Activated T-helper 1 cell treated with anti-CD3 and anti-CD28 coated beads, Interleukin-12 subunit alpha, Interleukin-12 subunit beta, Interleukin-2, Interleukin-4 antibody, amounts not matched to agents 30 ng/mL and 10 ng/mL and 1 ng/mL, durations not matched to agents 14 hours and 24 hours and 36 hours (primary cell): ENCODE data around the gene CUTA. TPM values are rescaled to one million over a fixed set of nuclear protein-coding genes. Genes with fewer than 3 reads are reported as not detected.
A peak's percentile ranks its signal among the peaks of the same experiment; 100 is the strongest.

Source experiments
- DNase-seq: peaks from one replicate; pipeline ENCODE4 v3.0.0; 2021; ENCODE audit warnings: low spot score
- H3K27ac Mint-ChIP-seq: one replicate; pipeline ENCODE4 v1.8.0; 2021; ENCODE audit warnings: mild to moderate bottlenecking, mixed read lengths
- H3K27me3 Mint-ChIP-seq: one replicate; pipeline ENCODE4 v1.8.0; 2022; ENCODE audit warnings: mild to moderate bottlenecking, moderate library complexity, mixed read lengths; ENCODE audit not compliant: insufficient read depth
- H3K36me3 Mint-ChIP-seq: one replicate; pipeline ENCODE4 v1.8.0; 2021; ENCODE audit warnings: low read depth, mixed read lengths
- H3K4me1 Mint-ChIP-seq: one replicate; pipeline ENCODE4 v1.8.0; 2021; ENCODE audit warnings: low read depth, mixed read lengths
- H3K4me3 Mint-ChIP-seq: one replicate; pipeline ENCODE4 v1.8.0; 2021; ENCODE audit warnings: mild to moderate bottlenecking, moderate library complexity, mixed read lengths
- H3K9me3 Mint-ChIP-seq: one replicate; pipeline ENCODE4 v1.8.0; 2021; ENCODE audit warnings: mixed read lengths
- intact Hi-C: fragments of 100-400 bp; cut with micrococcal nuclease; formaldehyde crosslinking; loops from one replicate; pipeline ENCODE4 v1.15.1; 2024
- total RNA-seq: library from RNA; stranded (reverse); gene quantifications from 2 replicates; pipeline ENCODE4 v1.2.3, GENCODE V29; 2022

Gene CUTA
- total RNA-seq, 1 donor from 2014 or later = 131 TPM

GRCh38 chr6:33450434-33450833 is 32.5 kb upstream of the CUTA start:
- intact Hi-C loops = loop anchor here (10.0 kb wide), 1 partner anchor 244 kb away; no protein-coding TSS in a partner anchor
- no peak for DNase-seq
- Mint-ChIP-seq H3K9me3 (no peaks in the 10 kb centered on the region), H3K4me1 (peaks cover 22% of the 10 kb centered on the region), H3K27ac (no peak overlapping the region), H3K4me3 (no peak overlapping the region), H3K27me3 (no peaks in the 10 kb centered on the region), H3K36me3 (peaks cover 37% of the 10 kb centered on the region)

DNA sequence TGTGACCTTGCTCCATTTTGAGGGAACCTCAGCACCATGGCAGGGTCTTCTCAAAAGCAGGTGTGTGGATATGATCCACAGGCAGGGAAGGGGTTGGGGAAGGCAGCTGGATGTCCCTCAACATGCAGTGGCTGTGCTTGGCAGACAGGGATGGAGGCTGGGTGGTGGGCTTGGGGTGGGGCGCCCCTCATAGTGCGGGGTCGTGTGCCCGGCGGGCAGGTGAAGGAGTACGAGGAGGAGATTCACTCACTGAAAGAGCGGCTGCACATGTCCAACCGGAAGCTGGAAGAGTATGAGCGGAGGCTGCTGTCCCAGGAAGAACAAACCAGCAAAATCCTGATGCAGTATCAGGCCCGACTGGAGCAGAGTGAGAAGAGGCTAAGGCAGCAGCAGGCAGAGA is 28.4 kb upstream of the CUTA start:
- no peak for DNase-seq
- Mint-ChIP-seq H3K9me3 (no peaks in the 10 kb centered on the region), H3K4me3 (no peak overlapping the region), H3K27ac (no peak overlapping the region), H3K4me1 (peaks cover 5% of the 10 kb centered on the region), H3K27me3 (no peaks in the 10 kb centered on the region), H3K36me3 (peaks cover 43% of the 10 kb centered on the region)
- intact Hi-C loops = no loop called here

DNA sequence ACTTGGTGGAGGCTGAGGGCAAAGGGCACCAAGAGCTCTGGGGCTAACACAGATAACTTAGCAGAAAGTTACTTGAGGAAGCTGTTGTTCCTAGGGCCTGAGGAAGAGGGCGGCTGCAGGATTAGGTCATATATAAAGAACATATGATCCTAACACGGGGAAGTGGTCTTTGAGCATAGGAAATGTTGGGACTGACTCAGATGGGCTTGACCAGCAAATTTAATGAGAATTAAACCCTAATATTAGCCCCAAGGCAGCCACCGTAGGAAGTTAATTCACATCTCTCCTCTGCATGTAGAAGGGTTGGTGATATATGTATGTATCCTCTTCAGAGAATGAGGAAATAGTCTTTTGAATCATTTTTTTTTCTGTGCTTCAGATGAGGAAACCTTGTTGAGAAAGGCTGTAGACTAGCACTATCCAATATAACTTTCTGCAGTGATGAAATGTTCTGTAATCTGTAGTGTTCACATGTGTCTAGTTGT is 27.3 kb upstream of the CUTA start:
- H3K9me3 Mint-ChIP-seq = no peaks in the 10 kb centered on the region
- no peaks in the 10 kb centered on the region for H3K4me1 Mint-ChIP-seq
- H3K27ac Mint-ChIP-seq = no peak overlapping the region
- intact Hi-C loops = no loop called here
- no peak for DNase-seq
- peaks cover 47% of the 10 kb centered on the region for H3K36me3 Mint-ChIP-seq
- H3K4me3 Mint-ChIP-seq = no peak overlapping the region
- no peaks in the 10 kb centered on the region for H3K27me3 Mint-ChIP-seq

- peaks cover 45% of the 10 kb centered on the region for H3K36me3 Mint-ChIP-seq
- intact Hi-C loops = no loop called here
- no peak overlapping the region for H3K27ac Mint-ChIP-seq
- no peaks in the 10 kb centered on the region for H3K4me1 Mint-ChIP-seq
- H3K27me3 Mint-ChIP-seq = no peaks in the 10 kb centered on the region
- no peaks in the 10 kb centered on the region for H3K9me3 Mint-ChIP-seq
- no peak for DNase-seq
- no peak overlapping the region for H3K4me3 Mint-ChIP-seq
These were observed 26.0 kb upstream of the CUTA start for GRCh38 chr6:33443619-33444504.

GRCh38 chr6:33443025-33443424 is 25.1 kb upstream of the CUTA start:
- intact Hi-C loops = no loop called here
- no peak overlapping the region for H3K27ac Mint-ChIP-seq

GRCh38 chr6:33442283-33442682 is 24.4 kb upstream of the CUTA start:
- Mint-ChIP-seq H3K9me3 (no peaks in the 10 kb centered on the region), H3K4me3 (no peak overlapping the region), H3K36me3 (peaks cover 44% of the 10 kb centered on the region), H3K4me1 (no peaks in the 10 kb centered on the region), H3K27me3 (no peaks in the 10 kb centered on the region), H3K27ac (no peak overlapping the region)
- no peak for DNase-seq
- intact Hi-C loops = no loop called here

More at GRCh38 chr6:33443025-33443424, 25.1 kb upstream of the CUTA start:
- no peak for DNase-seq
- peaks cover 44% of the 10 kb centered on the region for H3K36me3 Mint-ChIP-seq
- no peaks in the 10 kb centered on the region for H3K4me1 Mint-ChIP-seq
- H3K9me3 Mint-ChIP-seq = no peaks in the 10 kb centered on the region
- H3K27me3 Mint-ChIP-seq = no peaks in the 10 kb centered on the region
- no peak overlapping the region for H3K4me3 Mint-ChIP-seq

- H3K27me3 Mint-ChIP-seq = no peaks in the 10 kb centered on the region
- H3K4me1 Mint-ChIP-seq = no peaks in the 10 kb centered on the region
- no peak for DNase-seq
- no peak overlapping the region for H3K27ac Mint-ChIP-seq
- no peaks in the 10 kb centered on the region for H3K9me3 Mint-ChIP-seq
- no peak overlapping the region for H3K4me3 Mint-ChIP-seq
- peaks cover 42% of the 10 kb centered on the region for H3K36me3 Mint-ChIP-seq
- intact Hi-C loops = no loop called here
These were observed 23.6 kb upstream of the CUTA start for GRCh38 chr6:33441457-33441856.

DNA sequence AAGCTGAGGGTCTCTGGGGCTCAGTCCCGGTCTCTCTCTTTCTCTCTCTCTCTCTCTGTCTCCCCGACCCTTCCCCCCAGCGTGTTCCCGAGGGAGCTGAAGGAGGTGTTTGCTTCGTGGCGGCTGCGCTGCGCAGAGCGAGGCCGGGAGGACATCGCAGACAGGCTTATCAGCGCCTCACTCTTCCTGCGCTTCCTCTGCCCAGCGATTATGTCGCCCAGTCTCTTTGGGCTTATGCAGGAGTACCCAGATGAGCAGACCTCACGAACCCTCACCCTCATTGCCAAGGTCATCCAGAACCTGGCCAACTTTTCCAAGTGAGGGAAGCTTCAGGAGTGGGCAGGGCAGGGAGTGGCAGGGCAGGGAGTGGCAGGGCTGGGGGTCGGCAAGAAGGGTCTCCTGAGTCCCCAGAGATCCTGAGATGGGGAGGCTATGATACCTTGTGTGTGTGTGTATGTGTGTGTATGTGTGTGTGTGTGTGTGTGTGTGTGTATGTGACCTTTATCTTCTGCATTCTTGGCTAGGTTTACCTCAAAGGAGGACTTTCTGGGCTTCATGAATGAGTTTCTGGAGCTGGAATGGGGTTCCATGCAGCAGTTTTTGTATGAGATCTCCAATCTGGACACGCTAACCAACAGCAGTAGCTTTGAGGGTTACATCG is 22.9 kb upstream of the CUTA start:
- Mint-ChIP-seq H3K36me3 (peaks cover 42% of the 10 kb centered on the region), H3K27ac (no peak overlapping the region), H3K27me3 (no peaks in the 10 kb centered on the region), H3K4me3 (no peak overlapping the region), H3K9me3 (no peaks in the 10 kb centered on the region), H3K4me1 (no peaks in the 10 kb centered on the region)
- intact Hi-C loops = no loop called here
- no peak for DNase-seq

GRCh38 chr6:33439956-33440648 is 22.2 kb upstream of the CUTA start:
- no peak overlapping the region for H3K4me3 Mint-ChIP-seq
- no peak for DNase-seq
- no peaks in the 10 kb centered on the region for H3K4me1 Mint-ChIP-seq
- intact Hi-C loops = no loop called here
- no peak overlapping the region for H3K27ac Mint-ChIP-seq
- H3K36me3 Mint-ChIP-seq = peaks cover 46% of the 10 kb centered on the region
- H3K9me3 Mint-ChIP-seq = no peaks in the 10 kb centered on the region
- H3K27me3 Mint-ChIP-seq = no peaks in the 10 kb centered on the region

DNA sequence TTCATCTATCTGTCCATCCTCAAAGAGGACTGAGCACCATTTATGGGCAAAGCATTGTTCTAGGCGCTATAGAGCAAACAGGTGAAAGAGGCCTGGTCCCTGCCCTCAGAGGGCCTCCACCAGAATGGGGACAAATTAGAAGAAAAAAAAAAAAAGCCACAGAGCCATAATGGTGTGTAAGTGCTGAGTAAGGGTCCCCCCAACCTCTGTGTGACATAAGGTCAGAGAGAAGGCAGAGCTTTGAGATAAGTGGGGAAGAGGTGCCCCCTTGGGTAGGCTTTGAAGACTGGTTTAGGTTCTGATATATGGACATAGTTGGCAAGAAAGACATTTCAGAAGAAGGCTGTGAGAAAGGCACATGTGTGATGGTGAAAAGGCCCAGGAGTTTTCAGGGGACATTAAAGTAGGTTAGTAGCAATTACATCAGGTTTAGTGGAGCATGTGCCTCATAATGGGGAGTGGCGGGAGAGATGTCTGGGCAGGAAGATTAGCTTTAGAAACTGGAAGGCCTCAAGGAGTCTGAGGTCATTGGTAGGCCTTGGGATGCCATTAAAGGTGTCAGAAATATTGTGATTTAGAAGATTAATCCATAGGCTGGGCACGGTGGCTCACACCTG is 21.2 kb upstream of the CUTA start:
- intact Hi-C loops = no loop called here
- H3K4me3 Mint-ChIP-seq = no peak overlapping the region
- no peaks in the 10 kb centered on the region for H3K27me3 Mint-ChIP-seq
- H3K36me3 Mint-ChIP-seq = peaks cover 44% of the 10 kb centered on the region
- H3K9me3 Mint-ChIP-seq = no peaks in the 10 kb centered on the region
- peak overlapping the region; percentile 59 for H3K27ac Mint-ChIP-seq
- DNase-seq = no peak
- H3K4me1 Mint-ChIP-seq = no peaks in the 10 kb centered on the region

GRCh38 chr6:33437666-33438065 is 19.8 kb upstream of the CUTA start:
- Mint-ChIP-seq H3K27me3 (no peaks in the 10 kb centered on the region), H3K9me3 (no peaks in the 10 kb centered on the region), H3K4me3 (no peak overlapping the region), H3K36me3 (peaks cover 49% of the 10 kb centered on the region), H3K27ac (no peak overlapping the region), H3K4me1 (peaks cover 5% of the 10 kb centered on the region)
- DNase-seq = no peak
- intact Hi-C loops = no loop called here

DNA sequence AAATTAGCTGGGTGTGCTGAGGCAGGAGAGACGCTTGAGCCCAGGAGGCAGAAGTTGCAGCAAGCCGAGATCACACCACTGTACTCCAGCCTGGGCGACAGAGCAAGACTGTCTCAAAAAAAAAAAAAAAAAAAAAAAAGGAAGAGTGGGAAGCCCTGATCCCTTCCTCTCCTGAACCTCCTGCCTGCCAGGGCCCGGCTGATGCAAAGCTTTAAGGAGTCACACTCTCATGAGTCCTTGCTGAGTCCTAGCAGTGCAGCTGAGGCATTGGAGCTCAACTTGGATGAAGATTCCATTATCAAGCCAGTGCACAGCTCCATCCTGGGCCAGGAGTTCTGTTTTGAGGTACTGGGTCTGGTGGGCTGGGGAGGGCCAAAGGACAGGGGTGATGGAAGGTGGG is 17.1 kb upstream of the CUTA start:
- H3K4me1 Mint-ChIP-seq = peaks cover 26% of the 10 kb centered on the region
- no peak overlapping the region for H3K27ac Mint-ChIP-seq
- H3K9me3 Mint-ChIP-seq = no peaks in the 10 kb centered on the region
- intact Hi-C loops = no loop called here
- no peak overlapping the region for H3K4me3 Mint-ChIP-seq
- H3K27me3 Mint-ChIP-seq = no peaks in the 10 kb centered on the region
- H3K36me3 Mint-ChIP-seq = peaks cover 37% of the 10 kb centered on the region
- no peak for DNase-seq
